ENCODE measurements around the gene CYTH1.

The CYTH1 gene

DNA sequence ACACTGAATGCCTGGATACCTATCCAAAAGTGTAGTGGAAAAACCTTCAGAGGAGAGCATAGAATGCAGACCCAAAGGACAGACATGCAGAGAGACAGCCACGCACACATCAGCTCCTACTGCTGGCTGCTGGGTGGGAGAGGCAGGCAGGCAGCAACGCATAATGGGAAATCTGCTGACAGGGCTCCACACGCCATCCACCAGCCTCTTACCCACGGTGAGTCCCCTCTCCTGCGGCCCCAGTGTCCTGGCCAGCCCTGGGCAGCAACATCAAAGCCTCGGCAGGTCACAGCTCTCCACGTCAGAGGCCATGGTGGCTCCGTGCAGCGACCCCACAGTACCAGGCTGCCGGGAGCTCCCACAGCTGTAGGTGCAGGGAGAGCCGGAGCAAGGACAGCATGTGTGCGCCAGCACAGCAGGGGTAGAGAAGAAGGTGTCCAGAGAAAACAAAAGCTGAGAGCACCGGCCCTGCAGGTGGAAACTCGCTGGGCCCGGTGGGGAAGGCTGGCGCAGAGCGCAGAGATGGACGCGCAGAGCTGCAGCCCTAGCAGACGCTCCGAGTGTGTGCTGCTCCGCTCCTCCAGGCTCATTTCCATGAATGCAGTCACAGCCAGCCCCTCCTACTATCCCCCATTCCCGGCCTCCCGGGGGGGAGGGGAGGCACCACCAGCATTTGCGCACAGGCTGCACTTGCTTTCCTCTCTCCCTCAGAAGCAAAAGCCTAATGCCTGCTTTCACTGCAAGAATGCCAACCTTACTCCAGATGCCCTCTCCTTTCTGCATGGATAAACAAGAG, 58.9 kb downstream of the CYTH1 start:
- H3K4me3 ChIP-seq (ENCODE audit: control insufficient read depth, low read depth, low read length): no peak overlapping the region

DNA sequence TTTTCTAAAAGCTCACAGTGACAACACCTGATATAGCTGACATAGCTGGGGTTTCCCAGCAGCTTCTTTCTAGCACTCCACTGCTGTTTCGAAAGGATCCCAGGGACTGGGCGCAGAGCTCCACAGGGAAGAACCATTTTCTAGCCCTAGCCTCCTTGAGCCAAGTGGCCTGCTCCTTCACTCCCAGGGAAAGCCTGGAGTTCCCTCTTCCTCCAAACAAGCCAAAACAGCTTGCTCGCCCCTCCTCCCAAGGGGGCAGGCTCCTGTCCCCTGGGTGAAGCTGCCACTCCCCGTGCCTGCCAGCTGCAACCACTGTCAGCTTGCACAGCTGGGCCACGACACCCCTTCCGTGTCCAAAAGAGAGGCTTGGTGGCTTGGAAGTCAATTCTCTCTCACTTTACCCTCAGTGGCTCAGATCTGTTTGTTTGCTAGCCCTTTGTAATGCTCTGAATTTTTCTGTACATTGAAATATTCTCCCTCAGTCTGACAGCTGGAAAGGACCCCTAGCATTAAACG, 59.8 kb downstream of the CYTH1 start:
- no peak overlapping the region for H3K4me3 ChIP-seq (ENCODE audit: control insufficient read depth, low read depth, low read length)
- DNase-seq (ENCODE audit: low read depth): no peak
- TF ChIP-seq, protein P1, sequence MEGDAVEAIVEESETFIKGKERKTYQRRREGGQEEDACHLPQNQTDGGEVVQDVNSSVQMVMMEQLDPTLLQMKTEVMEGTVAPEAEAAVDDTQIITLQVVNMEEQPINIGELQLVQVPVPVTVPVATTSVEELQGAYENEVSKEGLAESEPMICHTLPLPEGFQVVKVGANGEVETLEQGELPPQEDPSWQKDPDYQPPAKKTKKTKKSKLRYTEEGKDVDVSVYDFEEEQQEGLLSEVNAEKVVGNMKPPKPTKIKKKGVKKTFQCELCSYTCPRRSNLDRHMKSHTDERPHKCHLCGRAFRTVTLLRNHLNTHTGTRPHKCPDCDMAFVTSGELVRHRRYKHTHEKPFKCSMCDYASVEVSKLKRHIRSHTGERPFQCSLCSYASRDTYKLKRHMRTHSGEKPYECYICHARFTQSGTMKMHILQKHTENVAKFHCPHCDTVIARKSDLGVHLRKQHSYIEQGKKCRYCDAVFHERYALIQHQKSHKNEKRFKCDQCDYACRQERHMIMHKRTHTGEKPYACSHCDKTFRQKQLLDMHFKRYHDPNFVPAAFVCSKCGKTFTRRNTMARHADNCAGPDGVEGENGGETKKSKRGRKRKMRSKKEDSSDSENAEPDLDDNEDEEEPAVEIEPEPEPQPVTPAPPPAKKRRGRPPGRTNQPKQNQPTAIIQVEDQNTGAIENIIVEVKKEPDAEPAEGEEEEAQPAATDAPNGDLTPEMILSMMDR (conservative IDR thresholded peaks at IDR 0.05; ENCODE audit: control insufficient read depth, insufficient read depth, low read depth, low read length): no peak

More for the DNA sequence above, 58.9 kb downstream of the CYTH1 start:
- DNase-seq (ENCODE audit: low read depth): no peak
- TF ChIP-seq, protein P1 (conservative IDR thresholded peaks at IDR 0.05; ENCODE audit: control insufficient read depth, insufficient read depth, low read depth, low read length): no peak

DNA sequence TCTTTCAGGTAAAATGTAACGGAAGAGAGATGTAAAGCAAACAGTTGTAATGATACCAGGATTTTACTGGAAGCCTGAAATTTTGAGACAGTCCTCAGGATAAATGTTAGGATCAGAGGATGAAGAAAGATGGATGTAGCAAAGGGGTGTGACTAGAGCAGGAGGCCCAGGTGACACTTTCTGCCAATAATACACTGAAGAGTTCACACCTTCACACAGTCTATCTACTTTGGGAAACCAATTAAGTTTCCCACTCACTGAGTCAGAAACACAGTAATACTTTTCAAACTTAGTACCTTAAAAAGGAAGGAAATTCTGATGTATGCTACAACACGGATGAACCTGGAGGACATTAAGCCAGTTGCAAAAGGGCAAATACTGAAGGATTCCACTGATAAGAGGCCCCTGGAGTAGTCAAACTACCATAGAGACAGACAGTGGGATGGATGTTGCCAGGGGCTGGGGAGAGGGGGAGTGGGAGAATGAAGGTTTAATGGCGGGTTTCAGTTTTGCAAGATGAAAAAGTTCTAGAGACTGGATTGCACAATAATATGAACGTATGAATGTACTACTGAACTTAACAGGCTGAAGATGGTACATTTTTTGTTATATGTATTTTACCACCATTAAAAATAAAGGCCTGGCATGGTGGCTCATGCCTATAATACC, 62.3 kb downstream of the CYTH1 start:
- H3K4me3 ChIP-seq (ENCODE audit: control insufficient read depth, low read depth, low read length): no peak overlapping the region
- TF ChIP-seq, protein P1 (conservative IDR thresholded peaks at IDR 0.05; ENCODE audit: control insufficient read depth, insufficient read depth, low read depth, low read length): no peak
- no peak for DNase-seq (ENCODE audit: low read depth)

DNA sequence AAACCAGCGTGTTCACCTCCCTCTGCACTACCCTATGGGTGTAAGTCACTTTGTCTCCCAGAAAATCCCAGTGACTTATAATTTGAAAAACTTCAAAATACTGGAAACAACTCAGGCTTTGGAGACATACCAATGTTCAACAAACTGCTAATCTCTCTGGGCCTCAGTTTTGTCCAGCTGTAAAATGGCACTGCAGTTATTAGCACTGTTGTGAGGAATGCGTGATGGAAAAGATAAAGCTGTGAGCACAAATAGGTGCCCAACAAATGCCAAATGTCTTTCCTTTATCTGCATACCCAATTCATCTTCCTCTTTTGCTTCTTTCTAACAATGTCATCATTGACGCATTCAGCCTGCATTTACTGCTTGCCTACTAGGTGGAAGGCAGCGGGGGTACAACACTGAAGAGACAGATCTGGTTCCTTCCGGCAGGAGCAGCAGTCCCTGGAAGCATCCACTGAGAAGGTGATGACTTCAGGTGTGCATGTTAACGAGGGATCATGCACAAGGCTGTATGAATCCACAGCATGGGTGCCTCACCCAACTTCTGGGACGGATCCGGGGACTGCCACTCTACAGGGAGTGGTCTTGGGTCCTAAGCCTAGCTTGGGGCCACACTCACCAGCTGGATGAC, 63.4 kb downstream of the CYTH1 start:
- TF ChIP-seq, protein P1 (conservative IDR thresholded peaks at IDR 0.05; ENCODE audit: control insufficient read depth, insufficient read depth, low read depth, low read length): no peak
- H3K4me3 ChIP-seq (ENCODE audit: control insufficient read depth, low read depth, low read length): no peak overlapping the region

DNA sequence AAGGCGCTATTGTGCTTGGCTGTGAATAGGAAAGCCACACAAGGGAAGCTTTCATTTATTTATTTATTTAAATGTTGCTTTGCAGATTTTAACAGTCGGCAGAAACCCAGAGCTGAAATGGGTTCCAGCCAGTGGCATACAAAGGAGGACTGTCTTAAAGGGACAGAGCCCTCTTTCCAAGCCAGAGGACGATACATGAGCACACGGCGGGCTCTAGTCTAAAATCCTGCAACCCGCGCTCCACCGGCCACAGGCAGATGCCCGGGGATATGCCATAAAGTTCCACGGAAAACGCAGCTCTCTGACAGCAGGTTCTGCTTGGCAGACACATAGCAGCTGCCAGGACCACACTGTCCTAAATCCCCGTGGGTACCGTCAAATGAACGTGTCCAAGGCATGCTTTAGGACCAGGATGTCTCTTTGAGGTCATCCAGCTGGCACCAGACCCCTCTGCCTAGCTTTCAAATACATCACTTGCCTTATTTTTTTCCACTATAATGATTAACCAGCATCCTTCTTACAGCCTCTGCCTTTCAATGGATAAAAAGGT, 64.6 kb downstream of the CYTH1 start:
- TF ChIP-seq, protein P1 (conservative IDR thresholded peaks at IDR 0.05; ENCODE audit: control insufficient read depth, insufficient read depth, low read depth, low read length): no peak
- peak overlapping the region; percentile 51 for H3K4me3 ChIP-seq (ENCODE audit: control insufficient read depth, low read depth, low read length)
- DNase-seq (ENCODE audit: low read depth): peak; percentile 42

More for the DNA sequence above, 63.4 kb downstream of the CYTH1 start:
- DNase-seq (ENCODE audit: low read depth): no peak

DNA sequence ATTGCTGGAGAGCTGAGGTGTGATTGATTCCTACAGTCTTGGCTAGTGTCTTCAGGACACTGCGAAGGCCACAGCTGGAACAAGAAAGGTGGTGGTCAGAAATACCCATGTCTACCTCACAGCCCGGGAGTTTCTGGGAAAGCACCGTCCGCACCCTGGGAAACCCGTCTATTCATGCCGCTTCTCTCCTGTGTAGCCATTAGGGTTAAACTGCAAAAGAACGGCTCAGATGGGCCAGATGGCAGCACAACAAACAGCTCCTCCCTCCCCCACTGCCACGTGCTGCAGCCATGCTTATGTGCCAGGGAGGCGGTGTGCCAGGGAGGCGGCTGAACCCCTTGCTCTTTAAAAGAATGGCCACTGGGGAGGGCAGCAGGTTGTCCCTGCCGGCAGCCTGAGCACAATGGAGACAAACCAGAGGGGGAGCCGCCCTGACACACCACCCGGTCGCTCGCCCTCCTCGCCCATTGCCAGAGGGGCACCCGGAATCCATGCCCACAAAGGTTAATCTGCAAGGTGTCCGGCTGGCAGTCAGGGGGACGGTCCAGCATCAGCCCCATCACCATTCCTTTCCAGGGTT, 65.2 kb downstream of the CYTH1 start:
- TF ChIP-seq, protein P1 (conservative IDR thresholded peaks at IDR 0.05; ENCODE audit: control insufficient read depth, insufficient read depth, low read depth, low read length): no peak
- peak overlapping the region; percentile 51 for H3K4me3 ChIP-seq (ENCODE audit: control insufficient read depth, low read depth, low read length)
- DNase-seq (ENCODE audit: low read depth): peak; percentile 49
